HEK293T (cell line): ENCODE measurements around the gene CHRNB1.

ENCODE experiments used
- BHLHE40 ChIP-seq: fragments of 450-650 bp; IDR thresholded peaks from 2 replicates; pipeline ENCODE4 v1.6.1; 2016; ENCODE audit warnings: mild to moderate bottlenecking, moderate library complexity, borderline replicate concordance
- SUZ12 ChIP-seq: fragments of 450-650 bp; IDR thresholded peaks from 2 replicates; pipeline ENCODE4 v1.6.1; 2016; ENCODE audit warnings: mild to moderate bottlenecking
- TARDBP ChIP-seq: fragments of 450-650 bp; IDR thresholded peaks from 2 replicates; pipeline ENCODE4 v1.6.1; 2016

GRCh38 chr17:7408863-7409262, 36.0 kb upstream of the CHRNB1 start:
- no peak for TF ChIP-seq SUZ12
- no peak for TF ChIP-seq BHLHE40
- no peak for TF ChIP-seq TARDBP
